ENCODE results near the gene CD2AP. TPM values are rescaled to one million over a fixed set of nuclear protein-coding genes. Genes with fewer than 3 reads are reported as not detected.

The CD2AP gene
- total RNA-seq, 2 donors from 2014 or later: 58.1 to 62.4 TPM

- H3K36me3 Mint-ChIP-seq (ENCODE audit: low read depth): peaks cover 14% of the 10 kb centered on the region
- Histone ChIP-seq H3K4me3 (ENCODE audit: low read length) (no peak overlapping the region), H3K36me3 (ENCODE audit: control insufficient read depth, insufficient read depth, low read length) (peaks cover 34% of the 10 kb centered on the region), H3K9me3 (ENCODE audit: control insufficient read depth, low read length) (no peaks in the 10 kb centered on the region), H3K27ac (ENCODE audit: low read depth, low read length) (no peak overlapping the region), H3K27me3 (ENCODE audit: control insufficient read depth, insufficient read depth, low read length, poor library complexity, severe bottlenecking) (no peaks in the 10 kb centered on the region), H3K4me1 (ENCODE audit: control insufficient read depth, insufficient read depth, low read length) (no peaks in the 10 kb centered on the region), H3K9ac (ENCODE audit: extremely low read depth, low read length, poor library complexity, severe bottlenecking) (no peak overlapping the region)
- H3K27me3 Mint-ChIP-seq (ENCODE audit: insufficient read depth): no peaks in the 10 kb centered on the region
- H3K27ac Mint-ChIP-seq: no peak overlapping the region
- 0% methylated on average over 1 of the region's 2 CpGs for WGBS, 2 experiments (ENCODE audit: insufficient coverage in 1 of 2, insufficient read length in 1 of 2)
- no peak for DNase-seq
- no peak for TF ChIP-seq CTCF (conservative IDR thresholded peaks at IDR 0.05)
- peaks cover 5% of the 10 kb centered on the region for H3K4me1 Mint-ChIP-seq
- H3K9me3 Mint-ChIP-seq: no peaks in the 10 kb centered on the region
- no peak overlapping the region for H3K4me3 Mint-ChIP-seq
These were observed 95.5 kb downstream of the CD2AP start for GRCh38 chr6:47573109-47573508.

GRCh38 chr6:47574789-47575188 lies 97.2 kb downstream of the CD2AP start:
- Mint-ChIP-seq H3K9me3 (no peaks in the 10 kb centered on the region), H3K27me3 (ENCODE audit: insufficient read depth) (no peaks in the 10 kb centered on the region), H3K36me3 (ENCODE audit: low read depth) (peaks cover 29% of the 10 kb centered on the region), H3K27ac (no peak overlapping the region), H3K4me1 (peaks cover 5% of the 10 kb centered on the region), H3K4me3 (no peak overlapping the region)
- H3K9me3 ChIP-seq (ENCODE audit: control insufficient read depth, low read length): no peaks in the 10 kb centered on the region
- H3K9ac ChIP-seq (ENCODE audit: extremely low read depth, low read length, poor library complexity, severe bottlenecking): no peak overlapping the region
- no peak overlapping the region for H3K27ac ChIP-seq (ENCODE audit: low read depth, low read length)
- H3K36me3 ChIP-seq (ENCODE audit: control insufficient read depth, insufficient read depth, low read length): peaks cover 51% of the 10 kb centered on the region
- WGBS, 2 experiments (ENCODE audit: insufficient coverage in 1 of 2, insufficient read length in 1 of 2): 75% methylated on average over 1 of the region's 2 CpGs; no CpG with 5 or more reads in 1 of the 2 experiments
- no peaks in the 10 kb centered on the region for H3K4me1 ChIP-seq (ENCODE audit: control insufficient read depth, insufficient read depth, low read length)
- no peak for TF ChIP-seq CTCF (conservative IDR thresholded peaks at IDR 0.05)
- no peak for DNase-seq
- no peak overlapping the region for H3K4me3 ChIP-seq (ENCODE audit: low read length)
- H3K27me3 ChIP-seq (ENCODE audit: control insufficient read depth, insufficient read depth, low read length, poor library complexity, severe bottlenecking): no peaks in the 10 kb centered on the region

GRCh38 chr6:47579040-47579439 lies 101.5 kb downstream of the CD2AP start:
- no peak overlapping the region for H3K9ac ChIP-seq (ENCODE audit: extremely low read depth, low read length, poor library complexity, severe bottlenecking)
- no peaks in the 10 kb centered on the region for H3K4me1 ChIP-seq (ENCODE audit: control insufficient read depth, insufficient read depth, low read length)
- 99 to 100% methylated on average over 3 to 4 of the region's 4 CpGs for WGBS, 2 experiments (ENCODE audit: insufficient coverage in 1 of 2, insufficient read length in 1 of 2)
- H3K27me3 ChIP-seq (ENCODE audit: control insufficient read depth, insufficient read depth, low read length, poor library complexity, severe bottlenecking): no peaks in the 10 kb centered on the region
- TF ChIP-seq CTCF (conservative IDR thresholded peaks at IDR 0.05): no peak
- H3K36me3 ChIP-seq (ENCODE audit: control insufficient read depth, insufficient read depth, low read length): peaks cover 89% of the 10 kb centered on the region
- H3K9me3 Mint-ChIP-seq: no peaks in the 10 kb centered on the region
- no peaks in the 10 kb centered on the region for H3K9me3 ChIP-seq (ENCODE audit: control insufficient read depth, low read length)
- no peak overlapping the region for H3K27ac ChIP-seq (ENCODE audit: low read depth, low read length)
- H3K27ac Mint-ChIP-seq: no peak overlapping the region
- DNase-seq: no peak
- no peaks in the 10 kb centered on the region for H3K27me3 Mint-ChIP-seq (ENCODE audit: insufficient read depth)
- no peaks in the 10 kb centered on the region for H3K4me1 Mint-ChIP-seq
- H3K36me3 Mint-ChIP-seq (ENCODE audit: low read depth): peaks cover 58% of the 10 kb centered on the region
- no peak overlapping the region for H3K4me3 Mint-ChIP-seq
- H3K4me3 ChIP-seq (ENCODE audit: low read length): no peak overlapping the region

All from endodermal cell (in vitro differentiated cells).